IMR-90 (cell line): Measurements from ENCODE around the gene SUPT3H. TPM values are rescaled to one million over a fixed set of nuclear protein-coding genes. Genes with fewer than 3 reads are reported as not detected.

Experiments used
- ATAC-seq: fragments of 200-7000 bp; cut with Tn5 transposase; 2 replicates; pipeline ENCODE4 v1.9.1; 2020; ENCODE audit warnings: low read depth, mild to moderate bottlenecking, moderate library complexity
- BruUV-seq: library from RNA; stranded (reverse); fragments of 400-500 nt; replicated peaks from 2 replicates; lab custom pipeline; 2021; lab: Mats Ljungman, UMichigan
- CTCF ChIA-PET: fragments of 300-600 bp; formaldehyde crosslinking; extraction: SDS; loops from one replicate; lab custom pipeline; 2021; ENCODE audit warnings: antibody characterized with exemption; lab: Yijun Ruan, JAX
- POLR2A ChIA-PET: fragments of 300-600 bp; sonication (Branson Sonifier 250); formaldehyde crosslinking; loops from one replicate; lab custom pipeline; 2022; ENCODE audit warnings: antibody characterized with exemption; ENCODE audit not compliant: unreplicated experiment; lab: Charles Lee
- DNase-seq: peaks from one replicate; pipeline ENCODE4 v3.0.0; 2013
- H2AFZ ChIP-seq: replicated peaks from 2 replicates; pipeline ENCODE3; 2013; ENCODE audit warnings: low read length, mild to moderate bottlenecking; ENCODE audit not compliant: poor library complexity
- H2AK5ac ChIP-seq: 2 replicates; pipeline ENCODE4 v1.6.1; 2013; ENCODE audit warnings: low read depth, low read length, inconsistent platforms
- H2AK9ac ChIP-seq: replicated peaks from 2 replicates; pipeline ENCODE3; 2013; ENCODE audit warnings: mild to moderate bottlenecking, low read depth, low read length, moderate library complexity; ENCODE audit not compliant: poor library complexity
- H2BK120ac ChIP-seq: 2 replicates; pipeline ENCODE4 v1.6.1; 2013; ENCODE audit warnings: low read depth, low read length, inconsistent platforms
- H2BK15ac ChIP-seq: 3 replicates; pipeline ENCODE4 v1.6.1; 2013; ENCODE audit warnings: low read depth, low read length, inconsistent platforms
- H2BK20ac ChIP-seq: 2 replicates; pipeline ENCODE4 v1.6.1; 2013; ENCODE audit warnings: low read depth, mild to moderate bottlenecking, inconsistent platforms, low read length, moderate library complexity
- H2BK5ac ChIP-seq: 2 replicates; pipeline ENCODE4 v1.6.1; 2013; ENCODE audit warnings: mild to moderate bottlenecking, low read depth, low read length, inconsistent platforms; ENCODE audit not compliant: poor library complexity, severe bottlenecking
- H3K14ac ChIP-seq: replicated peaks from 2 replicates; pipeline ENCODE4 v1.6.1; 2013; ENCODE audit warnings: low read depth, low read length, inconsistent platforms
- H3K18ac ChIP-seq: 2 replicates; pipeline ENCODE4 v1.6.1; 2013; ENCODE audit warnings: low read depth, low read length, control low read depth
- H3K23ac ChIP-seq: 2 replicates; pipeline ENCODE4 v1.6.1; 2013; ENCODE audit warnings: low read depth, low read length, inconsistent platforms
- H3K27ac ChIP-seq: 2 replicates; pipeline ENCODE4 v1.5.1; 2013; ENCODE audit warnings: mild to moderate bottlenecking, control low read depth, low read length; ENCODE audit not compliant: insufficient read depth
- H3K27me3 ChIP-seq: 2 replicates; pipeline ENCODE4 v1.6.1; 2013; ENCODE audit warnings: low read length; ENCODE audit not compliant: control insufficient read depth, insufficient read depth
- H3K36me3 ChIP-seq: 2 replicates; pipeline ENCODE4 v1.6.1; 2013; ENCODE audit warnings: low read length, mixed read lengths; ENCODE audit not compliant: control insufficient read depth, insufficient read depth
- H3K4ac ChIP-seq: 2 replicates; pipeline ENCODE4 v1.6.1; 2013; ENCODE audit warnings: low read depth, low read length, inconsistent platforms
- H3K4me1 ChIP-seq: 2 replicates; pipeline ENCODE4 v1.6.1; 2013; ENCODE audit warnings: low read length, mixed read lengths; ENCODE audit not compliant: control insufficient read depth, insufficient read depth
- H3K4me2 ChIP-seq: 2 replicates; pipeline ENCODE4 v1.6.1; 2013; ENCODE audit warnings: low read depth, mild to moderate bottlenecking, control low read depth, low read length, moderate library complexity
- H3K4me3 ChIP-seq: 2 replicates; pipeline ENCODE4 v1.5.1; 2013; ENCODE audit warnings: low read depth, mild to moderate bottlenecking, control low read depth, low read length, moderate library complexity; ENCODE audit not compliant: insufficient read depth
- H3K56ac ChIP-seq: 2 replicates; pipeline ENCODE4 v1.6.1; 2013; ENCODE audit warnings: low read length, inconsistent platforms; ENCODE audit not compliant: insufficient read depth; ENCODE audit errors: extremely low read depth
- H3K79me1 ChIP-seq, 2 experiments: 2 replicates each; pipeline ENCODE4 v1.6.1; 2013; ENCODE audit warnings: low read length in 2 of 2, inconsistent platforms in 1 of 2, low read depth in 1 of 2
- H3K9ac ChIP-seq: 2 replicates; pipeline ENCODE4 v1.6.1; 2013; ENCODE audit warnings: low read depth, low read length, control low read depth
- H3K9me1 ChIP-seq: 2 replicates; pipeline ENCODE4 v1.6.1; 2013; ENCODE audit warnings: low read length, inconsistent platforms; ENCODE audit not compliant: insufficient read depth
- H3K9me3 ChIP-seq: 2 replicates; pipeline ENCODE4 v1.6.1; 2013; ENCODE audit warnings: low read length; ENCODE audit not compliant: control insufficient read depth, insufficient read depth
- H4K20me1 ChIP-seq: 2 replicates; pipeline ENCODE4 v1.6.1; 2013; ENCODE audit warnings: low read length, inconsistent platforms; ENCODE audit not compliant: insufficient read depth
- H4K5ac ChIP-seq: 2 replicates; pipeline ENCODE4 v1.6.1; 2013; ENCODE audit warnings: mild to moderate bottlenecking, low read depth, low read length, control low read depth
- H4K8ac ChIP-seq, 2 experiments: 2 replicates each; pipeline ENCODE4 v1.6.1; 2013; ENCODE audit warnings: low read depth in 2 of 2, low read length in 2 of 2, control low read depth in 1 of 2, inconsistent platforms in 1 of 2
- H4K91ac ChIP-seq: 2 replicates; pipeline ENCODE4 v1.6.1; 2013; ENCODE audit warnings: low read depth, low read length, inconsistent platforms; ENCODE audit not compliant: insufficient read depth
- BHLHE40 ChIP-seq: fragments of 150-350 bp; IDR thresholded peaks from 2 replicates; pipeline ENCODE4 v1.6.1; 2016; ENCODE audit warnings: mild to moderate bottlenecking, low read depth, low read length
- CEBPB ChIP-seq: IDR thresholded peaks from 2 replicates; pipeline ENCODE4 v1.6.1; 2012; ENCODE audit warnings: low read depth, low read length, improper control_type of control experiment
- CHD1 ChIP-seq: IDR thresholded peaks from 2 replicates; pipeline ENCODE4 v1.6.1; 2012; ENCODE audit warnings: low read depth, low read length, improper control_type of control experiment
- CTCF ChIP-seq: conservative IDR thresholded peaks from 2 replicates; pipeline ENCODE4 v1.5.1; 2012; ENCODE audit warnings: mild to moderate bottlenecking, low read depth, low read length, improper control_type of control experiment
- ELK1 ChIP-seq: fragments of 150-350 bp; IDR thresholded peaks from 2 replicates; pipeline ENCODE4 v1.6.1; 2016; ENCODE audit warnings: low read depth, mild to moderate bottlenecking, low read length, moderate library complexity, borderline replicate concordance
- FOS ChIP-seq: fragments of 150-350 bp; IDR thresholded peaks from 2 replicates; pipeline ENCODE4 v1.6.1; 2016; ENCODE audit warnings: low read depth, low read length
- MAFK ChIP-seq: IDR thresholded peaks from 2 replicates; pipeline ENCODE4 v1.6.1; 2012; ENCODE audit warnings: low read depth, low read length, improper control_type of control experiment
- MAZ ChIP-seq: IDR thresholded peaks from 2 replicates; pipeline ENCODE4 v1.6.1; 2012; ENCODE audit warnings: low read depth, mild to moderate bottlenecking, low read length, improper control_type of control experiment, moderate library complexity, borderline replicate concordance
- MXI1 ChIP-seq: IDR thresholded peaks from 2 replicates; pipeline ENCODE4 v1.6.1; 2012; ENCODE audit warnings: low read depth, mild to moderate bottlenecking, low read length, moderate library complexity, borderline replicate concordance
- NFE2L2 ChIP-seq: fragments of 150-350 bp; IDR thresholded peaks from 2 replicates; pipeline ENCODE4 v1.6.1; 2016; ENCODE audit warnings: low read depth, mild to moderate bottlenecking, low read length
- POLR2A ChIP-seq: IDR thresholded peaks from 2 replicates; pipeline ENCODE4 v1.6.1; 2012; ENCODE audit warnings: mild to moderate bottlenecking, low read depth, low read length
- RAD21 ChIP-seq: IDR thresholded peaks from 2 replicates; pipeline ENCODE4 v1.6.1; 2012; ENCODE audit warnings: low read length, improper control_type of control experiment
- RCOR1 ChIP-seq: IDR thresholded peaks from 2 replicates; pipeline ENCODE4 v1.6.1; 2012; ENCODE audit warnings: mild to moderate bottlenecking, low read length, improper control_type of control experiment; ENCODE audit not compliant: insufficient replicate concordance
- RFX5 ChIP-seq: IDR thresholded peaks from 2 replicates; pipeline ENCODE4 v1.8.0; 2012; ENCODE audit warnings: low read depth, mild to moderate bottlenecking, low read length, moderate library complexity
- SMC3 ChIP-seq: fragments of 150-350 bp; IDR thresholded peaks from 2 replicates; pipeline ENCODE4 v1.6.1; 2016; ENCODE audit warnings: low read depth, mild to moderate bottlenecking, antibody characterized with exemption, low read length, moderate library complexity
- USF2 ChIP-seq: fragments of 150-350 bp; IDR thresholded peaks from 2 replicates; pipeline ENCODE4 v1.6.1; 2017; ENCODE audit warnings: mild to moderate bottlenecking, antibody characterized with exemption, low read length, low read depth
- WGBS, 2 experiments: methylation state at CpG; one replicate each; pipeline versions ENCODE4 v1.1.5 to v1.1.7; 2013; ENCODE audit warnings: missing lambda C conversion rate in 2 of 2; ENCODE audit not compliant: insufficient read length in 1 of 2; ENCODE audit errors: extremely low coverage in 2 of 2; 5-methylcytosine and 5-hydroxymethylcytosine counted together
- dilution Hi-C: fragments of 300-500 bp; cut with HindIII; formaldehyde crosslinking; loops from one replicate; pipeline ENCODE4 v1.14.3; 2018; ENCODE audit warnings: low sequenced_read_pairs; ENCODE audit not compliant: unreplicated experiment
- in situ Hi-C: fragments of 300-500 bp; cut with MboI; formaldehyde crosslinking; loops from 3 replicates; pipeline ENCODE4 v1.14.3; 2019; ENCODE audit warnings: low sequenced_read_pairs, inconsistent platforms, mixed read lengths
- intact Hi-C: fragments of 100-400 bp; cut with micrococcal nuclease; formaldehyde crosslinking; loops from 2 replicates; pipeline ENCODE4 v1.10.0; 2022
- polyA plus RNA-seq, 3 experiments: library from polyadenylated mRNA; depleted of rRNA; stranded (reverse); fragments of >200 nt; gene quantifications; 2 replicates each; pipeline ENCODE4 v1.2.3, GENCODE V29; 2012; ENCODE audit warnings: low replicate concordance in 1 of 3
- total RNA-seq: library from RNA; depleted of rRNA; stranded (reverse); fragments of >200 nt; gene quantifications from 2 replicates; pipeline ENCODE4 v1.2.3, GENCODE V29; 2012

SUPT3H gene
- total and polyA plus RNA-seq, 2 of the 4 experiments (the other 2 are of a cell fraction), result 4.5 to 5.0 TPM

GRCh38 chr6:44784195-44784594 is 593.5 kb downstream of the SUPT3H start:
- in situ Hi-C loops, result no loop called here
- ATAC-seq, result no peak
- peaks cover 5% of the 10 kb centered on the region for H3K9me3 ChIP-seq
- H3K56ac ChIP-seq, result no peak overlapping the region
- ChIA-PET CTCF (no interaction called here), POLR2A (no interaction called here)
- H3K4me3 ChIP-seq, result no peak overlapping the region
- H4K91ac ChIP-seq, result no peak overlapping the region
- no peak overlapping the region for H2BK20ac ChIP-seq
- H2AK9ac ChIP-seq, result no peak overlapping the region
- H2AK5ac ChIP-seq, result no peak overlapping the region
- no peak overlapping the region for H3K27ac ChIP-seq
- H2BK5ac ChIP-seq, result no peak overlapping the region
- dilution Hi-C loops, result no loop called here
- H3K27me3 ChIP-seq, result peaks cover 24% of the 10 kb centered on the region
- no TSS peak for BruUV-seq
- H4K5ac ChIP-seq, result no peak overlapping the region
- H3K36me3 ChIP-seq, result no peaks in the 10 kb centered on the region
- H2BK120ac ChIP-seq, result no peak overlapping the region
- H3K9ac ChIP-seq, result no peak overlapping the region
- no peak for DNase-seq
- intact Hi-C loops, result no loop called here
- no peak overlapping the region for H2AFZ ChIP-seq
- no peak overlapping the region for H3K14ac ChIP-seq
- TF ChIP-seq NFE2L2 (no peak), RCOR1 (no peak), POLR2A (no peak), CEBPB (no peak), CTCF (no peak), MAFK (no peak), RAD21 (no peak), MAZ (no peak), RFX5 (no peak), MXI1 (no peak), CHD1 (no peak), FOS (no peak), USF2 (no peak), ELK1 (no peak), BHLHE40 (no peak), SMC3 (no peak)
- no peak overlapping the region for H3K23ac ChIP-seq
- H3K4ac ChIP-seq, result no peak overlapping the region
- no peak overlapping the region for H2BK15ac ChIP-seq
- H3K18ac ChIP-seq, result no peak overlapping the region
- 0 out of 2 replicates have a peak, but pooled peaks cover 2% of the 10 kb centered on the region for H3K9me1 ChIP-seq
- H4K8ac ChIP-seq, result no peak overlapping the region
- H3K79me1 ChIP-seq, result no peaks in the 10 kb centered on the region
- H3K4me2 ChIP-seq, result no peak overlapping the region
- peaks cover 4% of the 10 kb centered on the region; the same call in 1 of the 2 replicates for H3K4me1 ChIP-seq
- H4K20me1 ChIP-seq, result no peaks in the 10 kb centered on the region
- WGBS, 2 experiments, result no CpG with 5 or more reads among the region's 1 CpG
